ENCODE measurements around the gene NLGN1.

DNA sequence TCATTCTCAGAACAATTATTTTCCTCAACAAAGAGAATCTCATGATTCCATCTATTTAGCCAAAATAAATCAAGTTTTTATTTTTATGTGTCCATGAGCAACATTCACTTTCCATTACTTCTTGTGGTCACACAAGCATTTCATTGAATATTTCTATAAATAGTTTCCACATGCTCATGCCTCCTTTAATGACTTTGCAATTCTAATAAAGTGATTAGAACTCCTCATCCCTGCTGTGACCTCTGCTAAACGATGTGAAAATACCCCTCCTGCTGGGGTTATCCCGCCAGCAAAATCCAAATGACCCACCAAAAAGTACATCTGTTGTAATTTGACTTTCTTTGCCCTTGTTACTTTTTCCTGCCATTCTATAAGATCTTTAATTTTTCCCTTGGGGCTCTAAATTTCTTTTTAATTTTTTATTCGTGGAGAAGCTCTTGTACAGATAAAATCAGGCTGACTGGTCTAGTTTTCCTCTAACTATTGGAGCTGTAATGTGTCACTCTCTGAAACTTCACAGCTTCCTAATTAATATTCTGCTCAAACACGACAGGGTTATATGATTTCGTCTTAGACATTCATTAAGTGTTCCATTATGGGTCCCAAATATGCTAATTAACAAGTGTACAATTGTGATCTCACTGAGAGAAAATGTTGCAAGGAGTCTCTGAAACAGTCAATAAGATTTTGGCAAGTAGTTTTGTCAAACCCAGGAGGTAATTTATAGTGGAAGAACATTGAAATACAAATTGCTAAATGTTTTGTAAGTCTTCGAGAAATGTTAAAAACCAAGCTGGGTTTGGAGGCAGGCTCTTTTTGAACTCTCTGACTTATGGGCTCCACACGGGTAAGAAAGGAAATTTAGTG lies 928.5 kb downstream of the NLGN1 start:
- no peak for TF ChIP-seq GATA2 (IDR thresholded peaks at IDR 0.05; ENCODE audit: low read depth, low read length)
- no peak for TF ChIP-seq GATA3 (IDR thresholded peaks at IDR 0.05; ENCODE audit: low read depth, low read length)

Data from SH-SY5Y (cell line).